Loucy (cell line): ENCODE data around the gene HTATIP2.

ENCODE experiments used
- EZH2phosphoT487 ChIP-seq: fragments of 200-600 bp; IDR thresholded peaks from 2 replicates; pipeline ENCODE4 v1.6.1; 2018; ENCODE audit warnings: antibody characterized with exemption, mild to moderate bottlenecking, moderate library complexity, borderline replicate concordance
- TF ChIP-seq, protein P1 (sequence below): fragments of 200-600 bp; sonication (generic); conservative IDR thresholded peaks from 2 replicates; pipeline ENCODE4 v1.5.1; 2014; ENCODE audit warnings: mild to moderate bottlenecking, antibody characterized with exemption, low read length

DNA sequence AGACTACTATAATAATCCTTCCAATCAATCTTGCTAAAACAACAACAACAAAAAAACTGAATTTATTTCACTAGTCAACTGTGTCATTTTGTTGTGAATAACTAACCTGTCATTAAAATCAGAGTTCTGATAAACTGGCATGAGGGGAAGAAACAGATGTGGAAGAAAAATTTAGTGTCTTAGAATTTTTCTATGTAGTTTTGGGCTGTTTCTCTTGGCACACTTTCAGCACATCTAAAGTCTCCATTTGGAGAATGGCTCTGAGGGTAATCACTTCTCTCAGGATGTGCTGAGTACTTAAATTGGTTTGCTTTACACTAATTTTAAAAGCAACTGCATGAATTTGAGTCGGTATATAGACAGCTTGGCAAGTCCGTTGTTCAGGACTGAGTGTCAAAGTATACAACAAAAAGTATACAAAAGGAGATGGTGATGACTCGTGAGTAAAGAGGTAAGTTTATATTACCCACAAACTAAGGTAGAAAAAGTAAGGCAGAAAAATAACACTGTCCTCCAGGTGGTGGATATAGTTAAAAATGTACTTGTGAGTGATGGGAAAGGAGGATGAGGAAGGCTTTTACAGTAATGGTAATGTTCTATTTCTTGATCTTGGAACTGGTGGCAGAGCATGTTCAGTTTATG is 10.2 kb downstream of the HTATIP2 start:
- TF ChIP-seq, protein P1, sequence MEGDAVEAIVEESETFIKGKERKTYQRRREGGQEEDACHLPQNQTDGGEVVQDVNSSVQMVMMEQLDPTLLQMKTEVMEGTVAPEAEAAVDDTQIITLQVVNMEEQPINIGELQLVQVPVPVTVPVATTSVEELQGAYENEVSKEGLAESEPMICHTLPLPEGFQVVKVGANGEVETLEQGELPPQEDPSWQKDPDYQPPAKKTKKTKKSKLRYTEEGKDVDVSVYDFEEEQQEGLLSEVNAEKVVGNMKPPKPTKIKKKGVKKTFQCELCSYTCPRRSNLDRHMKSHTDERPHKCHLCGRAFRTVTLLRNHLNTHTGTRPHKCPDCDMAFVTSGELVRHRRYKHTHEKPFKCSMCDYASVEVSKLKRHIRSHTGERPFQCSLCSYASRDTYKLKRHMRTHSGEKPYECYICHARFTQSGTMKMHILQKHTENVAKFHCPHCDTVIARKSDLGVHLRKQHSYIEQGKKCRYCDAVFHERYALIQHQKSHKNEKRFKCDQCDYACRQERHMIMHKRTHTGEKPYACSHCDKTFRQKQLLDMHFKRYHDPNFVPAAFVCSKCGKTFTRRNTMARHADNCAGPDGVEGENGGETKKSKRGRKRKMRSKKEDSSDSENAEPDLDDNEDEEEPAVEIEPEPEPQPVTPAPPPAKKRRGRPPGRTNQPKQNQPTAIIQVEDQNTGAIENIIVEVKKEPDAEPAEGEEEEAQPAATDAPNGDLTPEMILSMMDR = no peak
- TF ChIP-seq EZH2phosphoT487 = no peak
